ENCODE data around the gene STX4.
A peak's percentile ranks its signal among the peaks of the same experiment; 100 is the strongest.

STX4 gene

GRCh38 chr16:31074814-31075183 is 41.4 kb downstream of the STX4 start:
- Histone ChIP-seq H3K36me3 (ENCODE audit: control insufficient read depth in 1 of 2, insufficient read depth in 2 of 2, low read length in 2 of 2) (peaks cover 24 to 44% of the 10 kb centered on the region in 2 donors), H3K4me3 (ENCODE audit: low read depth in 1 of 2, low read length in 2 of 2) (peak overlapping the region; percentile 99), H3K9me3 (ENCODE audit: control insufficient read depth in 1 of 2, low read length in 2 of 2) (no peaks in the 10 kb centered on the region), H3K4me1 (ENCODE audit: control insufficient read depth in 1 of 2, insufficient read depth in 2 of 2, low read length in 2 of 2) (peaks cover 15 to 36% of the 10 kb centered on the region in 2 donors), H3K27me3 (ENCODE audit: low read depth, low read length) (no peaks in the 10 kb centered on the region), H3K27ac (ENCODE audit: low read length) (peak overlapping the region; percentile 91)

DNA sequence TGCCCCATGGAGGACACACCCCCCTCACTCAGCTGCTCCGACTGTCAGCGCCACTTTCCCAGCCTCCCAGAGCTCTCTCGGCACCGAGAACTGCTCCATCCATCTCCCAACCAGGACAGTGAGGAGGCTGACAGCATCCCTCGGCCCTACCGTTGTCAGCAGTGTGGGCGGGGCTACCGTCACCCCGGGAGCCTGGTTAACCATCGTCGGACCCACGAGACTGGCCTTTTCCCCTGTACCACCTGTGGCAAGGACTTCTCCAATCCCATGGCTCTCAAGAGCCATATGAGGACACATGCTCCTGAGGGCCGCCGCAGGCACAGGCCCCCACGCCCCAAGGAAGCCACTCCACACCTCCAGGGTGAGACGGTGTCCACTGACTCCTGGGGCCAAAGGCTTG is 43.0 kb downstream of the STX4 start:
- H3K36me3 ChIP-seq (ENCODE audit: control insufficient read depth in 1 of 2, insufficient read depth in 2 of 2, low read length in 2 of 2), result peaks cover 30 to 59% of the 10 kb centered on the region in 2 donors
- H3K9me3 ChIP-seq (ENCODE audit: control insufficient read depth in 1 of 2, low read length in 2 of 2), result no peaks in the 10 kb centered on the region
- no peak overlapping the region for H3K27ac ChIP-seq (ENCODE audit: low read length)
- peaks cover 15 to 37% of the 10 kb centered on the region in 2 donors for H3K4me1 ChIP-seq (ENCODE audit: control insufficient read depth in 1 of 2, insufficient read depth in 2 of 2, low read length in 2 of 2)
- no peak overlapping the region for H3K4me3 ChIP-seq (ENCODE audit: low read depth in 1 of 2, low read length in 2 of 2)
- H3K27me3 ChIP-seq (ENCODE audit: low read depth, low read length), result no peaks in the 10 kb centered on the region

- Histone ChIP-seq H3K9me3 (ENCODE audit: control insufficient read depth in 1 of 2, low read length in 2 of 2) (no peaks in the 10 kb centered on the region), H3K4me3 (ENCODE audit: low read depth in 1 of 2, low read length in 2 of 2) (no peak overlapping the region), H3K36me3 (ENCODE audit: control insufficient read depth in 1 of 2, insufficient read depth in 2 of 2, low read length in 2 of 2) (peaks cover 30 to 65% of the 10 kb centered on the region in 2 donors), H3K27me3 (ENCODE audit: low read depth, low read length) (no peaks in the 10 kb centered on the region), H3K4me1 (ENCODE audit: control insufficient read depth in 1 of 2, insufficient read depth in 2 of 2, low read length in 2 of 2) (peaks cover 11 to 36% of the 10 kb centered on the region in 2 donors), H3K27ac (ENCODE audit: low read length) (no peak overlapping the region)
Measured at GRCh38 chr16:31077024-31077423, 43.7 kb downstream of the STX4 start.

- H3K27me3 ChIP-seq (ENCODE audit: low read depth, low read length), result no peaks in the 10 kb centered on the region
- peaks cover 4 to 32% of the 10 kb centered on the region in 2 donors for H3K4me1 ChIP-seq (ENCODE audit: control insufficient read depth in 1 of 2, insufficient read depth in 2 of 2, low read length in 2 of 2)
- H3K27ac ChIP-seq (ENCODE audit: low read length), result no peak overlapping the region
- peaks cover 30 to 70% of the 10 kb centered on the region in 2 donors for H3K36me3 ChIP-seq (ENCODE audit: control insufficient read depth in 1 of 2, insufficient read depth in 2 of 2, low read length in 2 of 2)
- no peak overlapping the region for H3K4me3 ChIP-seq (ENCODE audit: low read depth in 1 of 2, low read length in 2 of 2)
- no peaks in the 10 kb centered on the region for H3K9me3 ChIP-seq (ENCODE audit: control insufficient read depth in 1 of 2, low read length in 2 of 2)
Measured at GRCh38 chr16:31077592-31078396, 44.4 kb downstream of the STX4 start.

DNA sequence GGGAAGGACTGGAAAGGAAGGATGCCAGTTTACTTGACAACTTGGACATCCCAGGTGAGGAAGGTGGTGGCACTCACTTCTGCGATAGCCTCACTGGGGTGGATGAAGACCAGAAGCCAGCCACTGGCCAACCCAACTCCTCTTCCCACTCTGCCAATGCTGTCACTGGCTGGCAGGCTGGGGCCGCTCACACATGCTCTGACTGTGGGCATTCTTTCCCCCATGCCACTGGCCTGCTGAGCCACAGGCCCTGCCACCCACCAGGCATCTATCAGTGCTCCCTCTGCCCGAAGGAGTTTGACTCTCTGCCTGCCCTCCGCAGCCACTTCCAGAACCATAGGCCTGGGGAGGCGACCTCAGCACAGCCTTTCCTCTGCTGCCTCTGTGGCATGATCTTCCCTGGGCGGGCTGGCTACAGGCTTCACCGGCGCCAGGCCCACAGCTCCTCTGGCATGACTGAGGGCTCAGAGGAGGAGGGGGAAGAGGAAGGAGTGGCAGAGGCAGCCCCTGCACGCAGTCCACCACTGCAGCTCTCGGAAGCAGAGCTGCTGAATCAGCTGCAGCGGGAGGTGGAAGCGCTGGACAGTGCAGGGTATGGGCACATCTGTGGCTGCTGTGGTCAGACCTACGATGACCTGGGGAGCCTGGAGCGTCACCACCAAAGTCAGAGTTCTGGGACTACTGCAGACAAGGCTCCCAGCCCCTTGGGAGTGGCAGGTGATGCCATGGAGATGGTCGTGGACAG is 45.4 kb downstream of the STX4 start:
- H3K4me1 ChIP-seq (ENCODE audit: control insufficient read depth in 1 of 2, insufficient read depth in 2 of 2, low read length in 2 of 2), result peaks cover 4 to 30% of the 10 kb centered on the region in 2 donors
- no peak overlapping the region for H3K4me3 ChIP-seq (ENCODE audit: low read depth in 1 of 2, low read length in 2 of 2)
- H3K27me3 ChIP-seq (ENCODE audit: low read depth, low read length), result no peaks in the 10 kb centered on the region
- H3K9me3 ChIP-seq (ENCODE audit: control insufficient read depth in 1 of 2, low read length in 2 of 2), result no peaks in the 10 kb centered on the region
- peaks cover 30 to 74% of the 10 kb centered on the region in 2 donors for H3K36me3 ChIP-seq (ENCODE audit: control insufficient read depth in 1 of 2, insufficient read depth in 2 of 2, low read length in 2 of 2)
- no peak overlapping the region for H3K27ac ChIP-seq (ENCODE audit: low read length)

- Histone ChIP-seq H3K36me3 (ENCODE audit: control insufficient read depth in 1 of 2, insufficient read depth in 2 of 2, low read length in 2 of 2) (peaks cover 30 to 73% of the 10 kb centered on the region in 2 donors), H3K4me3 (ENCODE audit: low read depth in 1 of 2, low read length in 2 of 2) (no peak overlapping the region), H3K9me3 (ENCODE audit: control insufficient read depth in 1 of 2, low read length in 2 of 2) (no peaks in the 10 kb centered on the region), H3K27me3 (ENCODE audit: low read depth, low read length) (no peaks in the 10 kb centered on the region), H3K4me1 (ENCODE audit: control insufficient read depth in 1 of 2, insufficient read depth in 2 of 2, low read length in 2 of 2) (peaks cover 4 to 29% of the 10 kb centered on the region in 2 donors), H3K27ac (ENCODE audit: low read length) (no peak overlapping the region)
Measured at GRCh38 chr16:31079342-31079944, 46.1 kb downstream of the STX4 start.

- no peak overlapping the region for H3K27ac ChIP-seq (ENCODE audit: low read length)
- peaks cover 30 to 79% of the 10 kb centered on the region in 2 donors for H3K36me3 ChIP-seq (ENCODE audit: control insufficient read depth in 1 of 2, insufficient read depth in 2 of 2, low read length in 2 of 2)
- H3K4me3 ChIP-seq (ENCODE audit: low read depth in 1 of 2, low read length in 2 of 2), result no peak overlapping the region
- H3K9me3 ChIP-seq (ENCODE audit: control insufficient read depth in 1 of 2, low read length in 2 of 2), result no peaks in the 10 kb centered on the region
- H3K27me3 ChIP-seq (ENCODE audit: low read depth, low read length), result no peaks in the 10 kb centered on the region
- peaks cover 4 to 22% of the 10 kb centered on the region in 2 donors for H3K4me1 ChIP-seq (ENCODE audit: control insufficient read depth in 1 of 2, insufficient read depth in 2 of 2, low read length in 2 of 2)
Measured at GRCh38 chr16:31080035-31080629, 46.8 kb downstream of the STX4 start.

- Histone ChIP-seq H3K27me3 (ENCODE audit: low read depth, low read length) (no peaks in the 10 kb centered on the region), H3K4me3 (ENCODE audit: low read depth in 1 of 2, low read length in 2 of 2) (no peak overlapping the region), H3K36me3 (ENCODE audit: control insufficient read depth in 1 of 2, insufficient read depth in 2 of 2, low read length in 2 of 2) (peaks cover 30 to 86% of the 10 kb centered on the region in 2 donors), H3K4me1 (ENCODE audit: control insufficient read depth in 1 of 2, insufficient read depth in 2 of 2, low read length in 2 of 2) (peaks cover under 1 to 15% of the 10 kb centered on the region in 2 donors), H3K27ac (ENCODE audit: low read length) (no peak overlapping the region), H3K9me3 (ENCODE audit: control insufficient read depth in 1 of 2, low read length in 2 of 2) (no peaks in the 10 kb centered on the region)
Measured at GRCh38 chr16:31080756-31081419, 47.5 kb downstream of the STX4 start.

- no peak overlapping the region for H3K4me3 ChIP-seq (ENCODE audit: low read depth in 1 of 2, low read length in 2 of 2)
- no peak overlapping the region for H3K27ac ChIP-seq (ENCODE audit: low read length)
- H3K36me3 ChIP-seq (ENCODE audit: control insufficient read depth in 1 of 2, insufficient read depth in 2 of 2, low read length in 2 of 2), result peaks cover 29 to 85% of the 10 kb centered on the region in 2 donors
- peaks cover 0 to 10% of the 10 kb centered on the region in 2 donors for H3K4me1 ChIP-seq (ENCODE audit: control insufficient read depth in 1 of 2, insufficient read depth in 2 of 2, low read length in 2 of 2)
- H3K27me3 ChIP-seq (ENCODE audit: low read depth, low read length), result no peaks in the 10 kb centered on the region
- no peaks in the 10 kb centered on the region for H3K9me3 ChIP-seq (ENCODE audit: control insufficient read depth in 1 of 2, low read length in 2 of 2)
Measured at GRCh38 chr16:31081428-31082351, 48.3 kb downstream of the STX4 start.

All from muscle layer of duodenum (tissue), 2 donors.